Vagina (tissue), 2 donors: ENCODE results near the gene EPHB1. TPM values are rescaled to one million over a fixed set of nuclear protein-coding genes. Genes with fewer than 3 reads are reported as not detected.
A peak's percentile ranks its signal among the peaks of the same experiment; 100 is the strongest.

Source experiments
- DNase-seq, 2 donors: peaks; one replicate each; pipeline ENCODE4 v3.0.0-alpha.2; 2017; ENCODE audit errors: extremely low spot score in 2 of 2
- H3K27ac ChIP-seq: fragments of 200-600 bp; sonication (generic); one replicate; pipeline ENCODE4 v1.5.1; 2019
- H3K27me3 ChIP-seq: fragments of 200-600 bp; sonication (generic); one replicate; pipeline ENCODE4 v1.5.1; 2019
- H3K36me3 ChIP-seq, 2 donors: fragments of 200-600 bp; sonication (generic); one replicate each; pipeline ENCODE4 v1.5.1; 2017 to 2019
- H3K4me1 ChIP-seq: fragments of 200-600 bp; sonication (generic); one replicate; pipeline ENCODE4 v1.5.1; 2019
- H3K4me3 ChIP-seq, 2 donors: fragments of 200-600 bp; sonication (generic); 1 replicate in 1 of 2; 2 replicates in 1 of 2; pipeline ENCODE4 v1.5.1; 2016 to 2019
- H3K9me3 ChIP-seq: fragments of 200-600 bp; sonication (generic); one replicate; pipeline ENCODE4 v1.5.1; 2019
- POLR2A ChIP-seq, 2 donors: fragments of 450-650 bp; IDR thresholded peaks; one replicate each; pipeline ENCODE4 v1.6.1; 2017; ENCODE audit warnings: antibody characterized with exemption in 2 of 2, mild to moderate bottlenecking in 2 of 2, moderate library complexity in 2 of 2
- POLR2AphosphoS5 ChIP-seq, 2 donors: sonication (generic); formaldehyde crosslinking; IDR thresholded peaks; one replicate each; pipeline ENCODE4 v1.9.0; 2017; ENCODE audit warnings: antibody characterized with exemption in 2 of 2, mild to moderate bottlenecking in 2 of 2, low read depth in 1 of 2; ENCODE audit not compliant: insufficient read depth in 1 of 2
- intact Hi-C: fragments of 100-400 bp; cut with DNase I; formaldehyde crosslinking; loops from one replicate; pipeline ENCODE4 v1.15.1; 2023
- total RNA-seq: library from RNA; depleted of rRNA; stranded (reverse); fragments of >200 nt; gene quantifications from one replicate; pipeline ENCODE4 v1.2.3, GENCODE V29; 2016
- TF ChIP-seq, protein P1 (sequence below), 3 experiments: fragments of 450-650 bp in 2 of 3; fragments of 200-600 bp in 1 of 3; sonication (generic) in 1 of 3; IDR thresholded peaks; one replicate each; pipeline ENCODE4 v1.5.1; 2017 to 2019; ENCODE audit warnings: antibody characterized with exemption in 3 of 3, mild to moderate bottlenecking in 2 of 3, moderate library complexity in 2 of 3

Gene EPHB1
- total RNA-seq, 1 donor from 2014 or later, result 2.2 TPM

DNA sequence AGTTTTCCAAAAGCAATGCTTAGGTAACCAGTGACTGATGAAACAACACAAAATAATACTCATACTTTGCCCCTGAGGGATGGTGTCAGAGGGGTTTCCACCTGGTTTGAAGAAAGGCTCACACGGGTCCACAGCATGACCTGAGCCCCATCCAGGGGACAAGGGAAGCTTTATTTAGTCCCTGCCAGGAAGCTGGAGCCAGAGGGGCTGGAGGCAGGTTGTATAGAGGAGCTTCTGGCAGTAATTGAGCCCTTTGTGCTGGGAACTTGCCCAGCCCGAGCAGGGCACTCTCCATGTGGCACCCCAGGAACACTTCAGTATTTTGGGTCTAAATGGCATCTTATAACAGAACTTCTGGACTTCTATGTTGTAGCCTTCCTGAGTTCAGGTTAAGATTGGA is 39.2 kb upstream of the EPHB1 start:
- Histone ChIP-seq H3K36me3 (no peaks in the 10 kb centered on the region), H3K27ac (no peak overlapping the region), H3K27me3 (no peaks in the 10 kb centered on the region), H3K9me3 (no peaks in the 10 kb centered on the region), H3K4me3 (no peak overlapping the region), H3K4me1 (no peaks in the 10 kb centered on the region)
- TF ChIP-seq POLR2AphosphoS5 (IDR thresholded peaks at IDR 0.05; ENCODE audit: insufficient read depth in 1 of 2, low read depth in 1 of 2), result no peak
- TF ChIP-seq POLR2A (IDR thresholded peaks at IDR 0.05), result no peak
- TF ChIP-seq, protein P1, sequence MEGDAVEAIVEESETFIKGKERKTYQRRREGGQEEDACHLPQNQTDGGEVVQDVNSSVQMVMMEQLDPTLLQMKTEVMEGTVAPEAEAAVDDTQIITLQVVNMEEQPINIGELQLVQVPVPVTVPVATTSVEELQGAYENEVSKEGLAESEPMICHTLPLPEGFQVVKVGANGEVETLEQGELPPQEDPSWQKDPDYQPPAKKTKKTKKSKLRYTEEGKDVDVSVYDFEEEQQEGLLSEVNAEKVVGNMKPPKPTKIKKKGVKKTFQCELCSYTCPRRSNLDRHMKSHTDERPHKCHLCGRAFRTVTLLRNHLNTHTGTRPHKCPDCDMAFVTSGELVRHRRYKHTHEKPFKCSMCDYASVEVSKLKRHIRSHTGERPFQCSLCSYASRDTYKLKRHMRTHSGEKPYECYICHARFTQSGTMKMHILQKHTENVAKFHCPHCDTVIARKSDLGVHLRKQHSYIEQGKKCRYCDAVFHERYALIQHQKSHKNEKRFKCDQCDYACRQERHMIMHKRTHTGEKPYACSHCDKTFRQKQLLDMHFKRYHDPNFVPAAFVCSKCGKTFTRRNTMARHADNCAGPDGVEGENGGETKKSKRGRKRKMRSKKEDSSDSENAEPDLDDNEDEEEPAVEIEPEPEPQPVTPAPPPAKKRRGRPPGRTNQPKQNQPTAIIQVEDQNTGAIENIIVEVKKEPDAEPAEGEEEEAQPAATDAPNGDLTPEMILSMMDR (IDR thresholded peaks at IDR 0.05), result no peak
- intact Hi-C loops, result no loop called here
- DNase-seq, result peak in 1 of 2 donors; percentile 82

DNA sequence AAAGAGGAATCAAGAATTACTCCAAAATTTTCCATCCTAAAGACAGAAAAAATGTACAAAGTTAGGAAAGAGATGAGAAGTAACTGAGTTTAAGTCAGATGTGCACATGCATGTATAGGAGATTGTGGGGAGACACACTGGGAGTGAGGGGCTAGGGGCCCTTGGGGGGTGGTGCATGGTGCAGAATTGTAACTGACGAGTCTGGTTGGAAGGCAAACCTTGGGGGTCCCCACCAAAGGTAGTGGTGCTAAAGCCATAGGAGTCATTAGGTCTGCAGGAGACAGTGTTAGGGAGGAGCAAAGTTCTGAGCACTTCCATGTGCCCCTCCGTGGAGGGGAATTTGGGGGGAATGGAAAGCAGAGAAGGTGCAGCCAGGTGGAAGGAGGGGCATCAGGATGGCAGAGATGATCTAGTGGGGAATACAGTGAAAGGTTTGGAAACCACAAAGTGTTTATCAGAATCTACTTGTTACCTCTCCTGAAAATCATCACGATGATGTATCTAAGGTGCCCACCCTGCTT is 37.5 kb upstream of the EPHB1 start:
- H3K4me3 ChIP-seq, result no peak overlapping the region
- no peaks in the 10 kb centered on the region for H3K36me3 ChIP-seq
- H3K9me3 ChIP-seq, result no peaks in the 10 kb centered on the region
- no peaks in the 10 kb centered on the region for H3K4me1 ChIP-seq
- intact Hi-C loops, result no loop called here
- TF ChIP-seq, protein P1 (IDR thresholded peaks at IDR 0.05), result no peak
- TF ChIP-seq POLR2A (IDR thresholded peaks at IDR 0.05), result no peak
- no peak for TF ChIP-seq POLR2AphosphoS5 (IDR thresholded peaks at IDR 0.05; ENCODE audit: insufficient read depth in 1 of 2, low read depth in 1 of 2)
- no peaks in the 10 kb centered on the region for H3K27me3 ChIP-seq
- H3K27ac ChIP-seq, result no peak overlapping the region
- DNase-seq, result peak; percentile 55 to 75

DNA sequence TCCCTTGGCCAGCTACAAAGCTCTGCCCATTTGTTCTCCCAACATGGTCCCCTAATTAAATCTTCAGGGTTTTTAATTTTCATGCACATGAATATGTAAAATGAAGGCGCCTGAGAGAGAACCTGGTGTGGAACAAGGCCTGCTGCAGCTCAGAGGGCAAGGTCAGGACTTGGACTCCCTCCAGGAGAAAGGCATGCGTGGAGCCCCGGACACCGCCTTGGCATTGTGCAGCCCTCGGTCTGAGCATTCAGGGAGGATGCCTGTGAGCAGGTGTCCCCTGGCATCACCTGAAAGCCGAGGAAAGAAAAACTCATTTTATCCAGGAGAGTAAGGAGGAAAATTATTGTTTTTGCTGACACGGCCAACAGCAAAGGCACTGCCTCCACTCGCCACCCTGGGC is 33.8 kb upstream of the EPHB1 start:
- no peaks in the 10 kb centered on the region for H3K27me3 ChIP-seq
- no peaks in the 10 kb centered on the region for H3K9me3 ChIP-seq
- no peak for TF ChIP-seq POLR2A (IDR thresholded peaks at IDR 0.05)
- TF ChIP-seq POLR2AphosphoS5 (IDR thresholded peaks at IDR 0.05; ENCODE audit: insufficient read depth in 1 of 2, low read depth in 1 of 2), result no peak
- TF ChIP-seq, protein P1 (IDR thresholded peaks at IDR 0.05), result no peak
- H3K36me3 ChIP-seq, result no peaks in the 10 kb centered on the region
- H3K27ac ChIP-seq, result no peak overlapping the region
- H3K4me3 ChIP-seq, result no peak overlapping the region
- intact Hi-C loops, result no loop called here
- peak; percentile 37 to 70 for DNase-seq
- no peaks in the 10 kb centered on the region for H3K4me1 ChIP-seq

DNA sequence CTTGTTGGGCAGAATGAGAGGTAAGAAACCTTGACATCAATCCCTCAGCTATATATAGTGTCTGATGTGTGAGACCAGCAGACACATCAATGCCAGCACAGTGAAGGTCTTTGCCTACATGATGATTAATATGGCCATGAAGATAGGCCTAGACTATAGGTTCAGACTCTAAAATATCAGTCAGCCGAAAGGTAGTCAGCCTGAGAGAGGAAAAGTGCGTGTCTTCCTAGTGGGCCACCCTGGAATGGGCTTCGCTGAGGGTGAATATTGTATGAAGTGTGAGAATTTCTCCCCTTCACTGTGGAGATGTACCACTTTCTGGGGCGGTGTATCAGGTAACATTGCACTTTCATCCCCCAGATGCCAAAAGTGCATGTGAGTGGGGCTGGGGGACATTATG is 33.0 kb upstream of the EPHB1 start:
- H3K9me3 ChIP-seq, result no peaks in the 10 kb centered on the region
- no peaks in the 10 kb centered on the region for H3K4me1 ChIP-seq
- H3K36me3 ChIP-seq, result no peaks in the 10 kb centered on the region
- DNase-seq, result peak in 1 of 2 donors; percentile 58
- no peaks in the 10 kb centered on the region for H3K27me3 ChIP-seq
- no peak overlapping the region for H3K27ac ChIP-seq
- H3K4me3 ChIP-seq, result no peak overlapping the region
- intact Hi-C loops, result no loop called here
- TF ChIP-seq POLR2A (IDR thresholded peaks at IDR 0.05), result no peak
- TF ChIP-seq, protein P1 (IDR thresholded peaks at IDR 0.05), result no peak
- TF ChIP-seq POLR2AphosphoS5 (IDR thresholded peaks at IDR 0.05; ENCODE audit: insufficient read depth in 1 of 2, low read depth in 1 of 2), result no peak

DNA sequence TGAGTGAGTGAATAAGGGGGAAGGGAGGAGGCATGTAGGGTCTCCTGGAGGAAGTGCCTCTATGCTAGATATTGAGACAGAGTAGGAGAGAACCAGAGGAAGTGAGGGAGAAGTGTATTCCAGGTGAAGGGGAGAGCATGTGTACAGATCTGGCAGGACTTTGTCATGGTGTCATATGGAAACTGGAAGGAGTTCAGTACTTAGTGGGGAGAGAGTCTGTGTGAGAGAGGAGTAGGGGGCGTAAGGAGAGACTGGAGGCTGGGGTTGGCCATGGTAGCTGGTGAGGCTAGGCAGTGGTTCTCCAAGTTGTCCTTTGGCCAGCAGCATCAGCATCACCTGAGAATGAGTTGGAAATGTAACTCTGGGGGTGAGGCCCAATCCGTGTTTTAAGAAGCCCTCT is 29.6 kb upstream of the EPHB1 start:
- intact Hi-C loops, result no loop called here
- Histone ChIP-seq H3K36me3 (no peaks in the 10 kb centered on the region), H3K4me1 (no peaks in the 10 kb centered on the region), H3K27ac (no peak overlapping the region), H3K9me3 (no peaks in the 10 kb centered on the region), H3K27me3 (no peaks in the 10 kb centered on the region), H3K4me3 (no peak overlapping the region)
- no peak for TF ChIP-seq POLR2AphosphoS5 (IDR thresholded peaks at IDR 0.05; ENCODE audit: insufficient read depth in 1 of 2, low read depth in 1 of 2)
- TF ChIP-seq POLR2A (IDR thresholded peaks at IDR 0.05), result no peak
- TF ChIP-seq, protein P1 (IDR thresholded peaks at IDR 0.05), result no peak
- DNase-seq, result peak in 1 of 2 donors; percentile 64
